GM23338 (cell line): ENCODE data around the gene SCAF4.

Source experiments
- CREB1 ChIP-seq: fragments of 250-450 bp; sonication (Bioruptor Pico); IDR thresholded peaks from 2 replicates; pipeline ENCODE4 v1.5.0; 2020; ENCODE audit warnings: low read depth, mild to moderate bottlenecking, moderate library complexity
- EZH2 ChIP-seq: fragments of 200-600 bp; sonication (generic); IDR thresholded peaks from one replicate; pipeline ENCODE4 v1.8.0; 2017; ENCODE audit warnings: antibody characterized with exemption, mild to moderate bottlenecking, low read depth; ENCODE audit not compliant: unreplicated experiment
- POLR2AphosphoS5 ChIP-seq: IDR thresholded peaks from 2 replicates; pipeline ENCODE4 v1.6.1; 2016; ENCODE audit warnings: antibody characterized with exemption, low read depth
- REST ChIP-seq: IDR thresholded peaks from one replicate; pipeline ENCODE4 v1.6.1; 2018; ENCODE audit warnings: antibody characterized with exemption; ENCODE audit not compliant: unreplicated experiment
- TF ChIP-seq, protein P1 (sequence below), 2 experiments: fragments of 200-600 bp in 1 of 2; sonication (generic) in 1 of 2; conservative IDR thresholded peaks; 2 replicates each; pipeline versions ENCODE4 v1.5.1 to v1.6.1; 2016 to 2017; ENCODE audit warnings: antibody characterized with exemption in 2 of 2, low read depth in 2 of 2, mild to moderate bottlenecking in 2 of 2, moderate library complexity in 1 of 2

DNA sequence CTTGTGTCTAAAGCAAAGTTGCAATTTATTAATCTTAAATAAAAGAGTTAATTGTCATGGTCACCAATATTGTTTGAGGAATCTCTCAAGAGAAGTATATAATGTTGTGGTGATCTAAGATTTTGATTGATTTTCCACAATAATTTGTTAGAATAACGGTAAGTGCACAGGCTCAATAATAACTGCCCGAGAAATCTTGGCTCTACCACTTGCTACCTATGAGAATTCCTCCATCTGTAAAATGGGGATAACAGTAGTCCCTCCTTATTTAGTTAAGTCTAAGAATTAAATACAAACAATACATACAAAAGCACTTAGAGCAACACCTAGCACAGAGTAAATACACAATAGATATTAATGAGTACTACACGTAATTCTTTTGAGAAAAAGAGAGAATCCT is 18.8 kb downstream of the SCAF4 start:
- TF ChIP-seq EZH2: no peak
- TF ChIP-seq, protein P1, sequence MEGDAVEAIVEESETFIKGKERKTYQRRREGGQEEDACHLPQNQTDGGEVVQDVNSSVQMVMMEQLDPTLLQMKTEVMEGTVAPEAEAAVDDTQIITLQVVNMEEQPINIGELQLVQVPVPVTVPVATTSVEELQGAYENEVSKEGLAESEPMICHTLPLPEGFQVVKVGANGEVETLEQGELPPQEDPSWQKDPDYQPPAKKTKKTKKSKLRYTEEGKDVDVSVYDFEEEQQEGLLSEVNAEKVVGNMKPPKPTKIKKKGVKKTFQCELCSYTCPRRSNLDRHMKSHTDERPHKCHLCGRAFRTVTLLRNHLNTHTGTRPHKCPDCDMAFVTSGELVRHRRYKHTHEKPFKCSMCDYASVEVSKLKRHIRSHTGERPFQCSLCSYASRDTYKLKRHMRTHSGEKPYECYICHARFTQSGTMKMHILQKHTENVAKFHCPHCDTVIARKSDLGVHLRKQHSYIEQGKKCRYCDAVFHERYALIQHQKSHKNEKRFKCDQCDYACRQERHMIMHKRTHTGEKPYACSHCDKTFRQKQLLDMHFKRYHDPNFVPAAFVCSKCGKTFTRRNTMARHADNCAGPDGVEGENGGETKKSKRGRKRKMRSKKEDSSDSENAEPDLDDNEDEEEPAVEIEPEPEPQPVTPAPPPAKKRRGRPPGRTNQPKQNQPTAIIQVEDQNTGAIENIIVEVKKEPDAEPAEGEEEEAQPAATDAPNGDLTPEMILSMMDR (conservative IDR thresholded peaks at IDR 0.05; ENCODE audit: low read depth in 2 of 2): no peak
- no peak for TF ChIP-seq REST
- TF ChIP-seq CREB1: no peak
- no peak for TF ChIP-seq POLR2AphosphoS5
